Adrenal gland (tissue), 5 donors: ENCODE measurements around the gene COPG2.

Experiments used
- POLR2A ChIP-seq, 2 donors: fragments of 450-650 bp; IDR thresholded peaks; one replicate each; pipeline ENCODE4 v1.6.1; 2017; ENCODE audit warnings: antibody characterized with exemption in 2 of 2, mild to moderate bottlenecking in 2 of 2, moderate library complexity in 1 of 2
- TF ChIP-seq, protein P1 (sequence below), 6 experiments: fragments of 450-650 bp in 4 of 6; fragments of 200-600 bp in 2 of 6; sonication (generic) in 1 of 6; IDR thresholded peaks; 1 replicate in 5 of 6; 2 replicates in 1 of 6; pipeline versions ENCODE4 v1.5.1 to v1.8.0; 2016 to 2021; ENCODE audit warnings: antibody characterized with exemption in 6 of 6, mild to moderate bottlenecking in 2 of 6, moderate library complexity in 1 of 6
- donor health status: DM: no; HTN: no; CAD: no.

DNA sequence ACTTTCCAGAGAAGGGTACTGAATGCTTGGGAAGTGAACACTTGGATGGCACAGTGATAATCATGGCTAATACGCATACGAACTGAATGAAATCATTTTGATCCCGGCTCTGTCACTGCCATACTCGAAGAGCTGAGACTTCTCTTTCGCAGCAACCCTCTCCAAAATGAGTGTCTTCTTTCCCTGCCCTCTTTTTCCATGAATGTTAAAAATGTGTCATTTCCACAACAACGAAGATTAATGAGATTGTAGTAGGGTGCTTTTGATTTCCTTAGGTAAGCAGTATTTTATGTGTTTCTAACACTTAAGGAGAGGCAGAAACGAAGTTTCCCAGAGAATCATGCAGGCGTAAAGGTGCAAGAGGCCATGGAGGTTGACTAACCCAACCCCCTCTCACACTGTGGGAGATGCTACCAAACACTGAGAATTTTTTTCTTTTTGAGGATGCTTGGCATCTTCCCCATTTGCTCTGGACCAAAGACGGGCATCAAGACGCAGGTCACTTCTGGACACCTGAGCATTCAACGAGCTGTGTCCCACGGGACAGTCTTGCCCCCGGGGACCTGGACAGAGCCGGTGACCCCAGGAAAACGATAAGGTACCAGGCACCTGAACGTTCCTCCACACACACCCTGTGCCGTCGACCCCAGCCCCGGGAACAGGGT lies 823 bp downstream of the COPG2 start:
- TF ChIP-seq, protein P1, sequence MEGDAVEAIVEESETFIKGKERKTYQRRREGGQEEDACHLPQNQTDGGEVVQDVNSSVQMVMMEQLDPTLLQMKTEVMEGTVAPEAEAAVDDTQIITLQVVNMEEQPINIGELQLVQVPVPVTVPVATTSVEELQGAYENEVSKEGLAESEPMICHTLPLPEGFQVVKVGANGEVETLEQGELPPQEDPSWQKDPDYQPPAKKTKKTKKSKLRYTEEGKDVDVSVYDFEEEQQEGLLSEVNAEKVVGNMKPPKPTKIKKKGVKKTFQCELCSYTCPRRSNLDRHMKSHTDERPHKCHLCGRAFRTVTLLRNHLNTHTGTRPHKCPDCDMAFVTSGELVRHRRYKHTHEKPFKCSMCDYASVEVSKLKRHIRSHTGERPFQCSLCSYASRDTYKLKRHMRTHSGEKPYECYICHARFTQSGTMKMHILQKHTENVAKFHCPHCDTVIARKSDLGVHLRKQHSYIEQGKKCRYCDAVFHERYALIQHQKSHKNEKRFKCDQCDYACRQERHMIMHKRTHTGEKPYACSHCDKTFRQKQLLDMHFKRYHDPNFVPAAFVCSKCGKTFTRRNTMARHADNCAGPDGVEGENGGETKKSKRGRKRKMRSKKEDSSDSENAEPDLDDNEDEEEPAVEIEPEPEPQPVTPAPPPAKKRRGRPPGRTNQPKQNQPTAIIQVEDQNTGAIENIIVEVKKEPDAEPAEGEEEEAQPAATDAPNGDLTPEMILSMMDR (IDR thresholded peaks at IDR 0.05): no peak
- no peak for TF ChIP-seq POLR2A (IDR thresholded peaks at IDR 0.05)
